Right cardiac atrium (tissue), 5 donors: ENCODE results near the gene USP48. TPM values are rescaled to one million over a fixed set of nuclear protein-coding genes. Genes with fewer than 3 reads are reported as not detected.
"Not testable (repeated sequence)": the region's sequence is repeated elsewhere in the genome, so short reads cannot be mapped to it uniquely, and the experiment has no call there.

Experiments
- ATAC-seq, 2 donors: fragments of 200-7000 bp; cut with Tn5 transposase; one replicate each; pipeline versions ENCODE4 v1.8.0 to v1.9.1; 2020; ENCODE audit warnings: moderate library complexity in 2 of 2, mild to moderate bottlenecking in 1 of 2
- DNase-seq, 3 donors: peaks; one replicate each; pipeline ENCODE4 v3.0.0-alpha.2; 2020
- H3K27ac ChIP-seq: one replicate; pipeline ENCODE4 v1.5.1; 2013; ENCODE audit warnings: mild to moderate bottlenecking, low read length, control low read depth, moderate library complexity
- H3K27me3 ChIP-seq: one replicate; pipeline ENCODE4 v1.6.1; 2013; ENCODE audit not compliant: control insufficient read depth, insufficient read depth
- H3K4me1 ChIP-seq: one replicate; pipeline ENCODE4 v1.6.1; 2013; ENCODE audit warnings: low read length; ENCODE audit not compliant: control insufficient read depth, insufficient read depth
- H3K4me3 ChIP-seq: one replicate; pipeline ENCODE4 v1.5.1; 2013; ENCODE audit warnings: low read length, control low read depth
- H3K9me3 ChIP-seq: one replicate; pipeline ENCODE4 v1.6.1; 2013; ENCODE audit warnings: low read length; ENCODE audit not compliant: control insufficient read depth
- WGBS: extraction: QIAGEN DNeasy Blood & Tissue Kit; methylation state at CpG from one replicate; pipeline ENCODE4 v1.1.7; 2013; 5-methylcytosine and 5-hydroxymethylcytosine counted together
- intact Hi-C, 4 donors: fragments of 100-400 bp; cut with DNase I; formaldehyde crosslinking; loops; one replicate each; pipeline versions ENCODE4 v1.11.0 to v1.14.0; 2022 to 2023
- polyA plus RNA-seq: library from polyadenylated mRNA; stranded (reverse); fragments of 200-250 nt; gene quantifications from one replicate; pipeline ENCODE4 v1.2.3, GENCODE V29; 2013
- total RNA-seq, 4 donors: library from RNA; stranded (reverse); fragmentation: NEBNext Ultra II Directional; extraction: Animal tissue kit (Norgen Biotek cat#: 25700); gene quantifications; one replicate each; pipeline ENCODE4 v1.2.1, GENCODE V29; 2021
- donor health status: healthy with polysubstance abuse.
- donor health status: DM: no; HTN: yes; CAD: no.
- donor health status: DM: no; HTN: no; CAD: no.
- donor health status: DM: no; HTN: yes; CAD: no; lungs with severe emphysema.
- donor health status: DM: yes; HTN: yes; CAD: no.

Gene USP48
- total and polyA plus RNA-seq, 5 donors: 19.9 to 49.4 (median 45.7) TPM

DNA sequence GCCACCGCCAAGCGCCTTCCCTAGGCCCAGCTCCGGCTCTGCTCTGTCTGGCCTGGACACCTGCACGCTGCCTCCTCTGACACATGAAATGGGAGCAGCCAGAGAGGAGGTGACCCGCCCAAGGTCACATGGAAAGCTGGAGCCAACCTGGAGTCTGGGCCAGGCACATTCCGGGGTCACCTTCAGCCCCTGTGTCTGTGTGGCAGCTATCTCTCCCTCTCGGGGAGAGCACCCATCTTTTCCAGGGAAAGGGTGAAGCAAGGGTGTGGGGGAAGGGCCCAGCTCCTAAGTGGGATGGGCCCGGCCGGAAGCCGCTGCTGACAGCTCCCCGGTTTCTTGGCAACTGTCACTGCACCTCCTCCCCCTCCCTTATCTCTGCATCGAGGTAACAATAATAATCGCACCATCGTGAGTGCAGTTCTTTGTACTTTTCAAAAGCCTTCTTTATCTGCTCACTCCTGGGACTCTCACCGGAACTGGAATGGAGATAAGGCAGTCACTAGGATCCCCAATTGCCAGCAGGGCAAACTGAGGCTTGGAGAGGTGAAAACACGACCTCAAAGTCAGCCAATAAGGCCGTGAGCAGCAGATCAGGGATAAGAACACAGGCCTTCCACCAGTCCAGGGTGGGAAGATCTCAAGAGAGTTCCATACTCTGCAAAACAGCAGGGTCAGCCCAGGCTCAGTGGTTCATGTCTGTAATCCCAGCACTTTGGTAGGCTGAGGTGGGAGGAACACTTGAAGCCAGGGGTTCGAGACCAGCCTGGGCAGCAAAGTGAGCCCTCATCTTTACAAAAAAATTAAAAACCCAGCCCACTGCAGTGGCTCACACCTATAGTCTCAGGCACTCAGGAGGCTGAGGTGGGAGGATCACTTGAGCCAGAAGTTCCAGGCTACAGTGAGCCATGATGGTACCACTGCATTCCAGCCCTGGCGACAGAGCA, 150.7 kb downstream of the USP48 start:
- 42% methylated on average over 19 of the region's 19 CpGs for WGBS
- intact Hi-C loops: no loop called here
- no peak overlapping the region for H3K4me3 ChIP-seq
- no peaks in the 10 kb centered on the region for H3K4me1 ChIP-seq
- DNase-seq (peak in 1 of 3 donors; percentile 50), ATAC-seq (peak; percentile 10 to 35)
- H3K27ac ChIP-seq: no peak overlapping the region
- H3K9me3 ChIP-seq: no peaks in the 10 kb centered on the region
- H3K27me3 ChIP-seq: no peaks in the 10 kb centered on the region

DNA sequence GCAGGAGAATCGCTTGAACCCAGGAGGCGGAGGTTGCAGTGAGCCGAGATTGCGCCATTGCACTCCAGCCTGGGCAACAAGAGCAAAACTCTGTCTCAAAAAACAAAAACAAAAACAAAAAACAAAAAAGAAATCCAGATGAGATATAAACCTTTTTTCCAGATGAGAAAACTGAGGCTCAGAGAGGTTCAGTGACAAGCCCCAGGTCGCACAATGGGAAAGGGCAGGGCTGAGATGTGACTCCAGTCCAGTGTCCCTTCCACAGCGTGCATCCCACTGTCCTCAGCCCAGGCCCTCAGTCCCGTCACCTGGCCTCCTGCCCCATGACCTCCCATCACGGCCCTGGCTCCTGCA, 151.4 kb downstream of the USP48 start:
- 82% methylated on average over 8 of the region's 8 CpGs for WGBS
- H3K4me3 ChIP-seq, ATAC-seq, H3K4me1 ChIP-seq, DNase-seq, H3K27me3 ChIP-seq, intact Hi-C loops, H3K9me3 ChIP-seq, H3K27ac ChIP-seq: not testable (repeated sequence)

DNA sequence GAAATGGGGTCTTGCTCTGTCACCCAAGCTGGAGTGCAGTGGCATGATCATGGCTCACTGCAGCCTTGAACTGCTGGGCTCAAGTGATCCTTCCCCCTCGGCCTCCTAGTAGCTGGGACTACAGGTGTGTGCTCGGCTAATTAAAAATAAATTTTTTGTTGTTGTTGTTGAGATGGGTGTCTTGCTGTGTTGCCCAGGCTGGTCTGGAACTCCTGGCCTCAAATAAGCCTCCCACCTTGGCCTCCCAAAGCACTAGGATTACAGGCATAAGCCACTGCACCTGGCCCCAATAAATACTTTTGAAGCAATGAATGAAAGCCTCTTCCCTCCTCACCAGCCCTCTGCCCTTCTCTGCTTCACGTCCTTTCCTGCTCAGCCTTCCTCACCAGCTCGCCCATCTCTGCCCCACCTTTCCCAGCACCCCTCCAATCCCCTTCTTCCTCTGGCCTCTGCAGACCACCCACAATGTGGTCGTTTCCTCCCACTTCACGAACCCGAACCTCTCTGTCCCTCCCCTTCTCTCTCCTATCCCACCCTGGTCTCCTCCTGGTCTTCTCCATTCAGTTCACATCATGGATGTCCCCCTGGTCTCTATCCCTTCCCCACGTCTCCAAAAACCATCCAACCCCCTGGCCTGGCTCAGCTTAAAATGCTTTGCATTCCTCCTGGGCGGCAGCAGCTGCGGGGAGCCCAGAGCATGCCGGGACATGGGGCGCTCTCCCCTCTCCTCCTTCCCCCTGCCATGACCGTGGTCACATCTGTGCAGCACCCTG, 152.2 kb downstream of the USP48 start:
- Histone ChIP-seq H3K4me1 (no peaks in the 10 kb centered on the region), H3K27ac (no peak overlapping the region), H3K4me3 (no peak overlapping the region), H3K27me3 (no peaks in the 10 kb centered on the region), H3K9me3 (no peaks in the 10 kb centered on the region)
- intact Hi-C loops: no loop called here
- 38% methylated on average over 13 of the region's 13 CpGs for WGBS
- DNase-seq: peak in 2 of 3 donors; percentile 33 to 34
- ATAC-seq: no peak

DNA sequence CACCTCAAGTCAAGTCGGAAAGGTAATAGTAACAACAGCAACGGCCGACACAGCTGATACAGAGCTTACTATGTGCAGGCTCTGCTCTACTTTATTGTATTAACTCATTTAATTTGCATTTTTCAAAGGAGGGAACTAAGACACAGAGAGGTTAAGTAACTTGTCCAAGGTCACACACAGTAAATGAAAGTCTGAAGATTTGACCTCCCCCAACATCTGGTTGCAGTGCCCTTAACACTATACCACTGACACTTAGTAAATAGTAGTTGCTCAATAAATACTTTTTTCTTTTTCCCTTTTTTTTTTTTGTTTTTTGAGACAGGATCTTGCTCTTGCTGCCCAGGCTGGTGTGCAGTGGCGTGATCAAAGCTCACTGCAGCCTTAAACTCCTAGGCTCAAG, 153.0 kb downstream of the USP48 start:
- DNase-seq (no peak), ATAC-seq (no peak)
- Histone ChIP-seq H3K27me3 (no peaks in the 10 kb centered on the region), H3K4me1 (no peaks in the 10 kb centered on the region), H3K4me3 (no peak overlapping the region), H3K27ac (no peak overlapping the region), H3K9me3 (no peaks in the 10 kb centered on the region)
- WGBS: 92% methylated on average over 4 of the region's 4 CpGs
- intact Hi-C loops: no loop called here

DNA sequence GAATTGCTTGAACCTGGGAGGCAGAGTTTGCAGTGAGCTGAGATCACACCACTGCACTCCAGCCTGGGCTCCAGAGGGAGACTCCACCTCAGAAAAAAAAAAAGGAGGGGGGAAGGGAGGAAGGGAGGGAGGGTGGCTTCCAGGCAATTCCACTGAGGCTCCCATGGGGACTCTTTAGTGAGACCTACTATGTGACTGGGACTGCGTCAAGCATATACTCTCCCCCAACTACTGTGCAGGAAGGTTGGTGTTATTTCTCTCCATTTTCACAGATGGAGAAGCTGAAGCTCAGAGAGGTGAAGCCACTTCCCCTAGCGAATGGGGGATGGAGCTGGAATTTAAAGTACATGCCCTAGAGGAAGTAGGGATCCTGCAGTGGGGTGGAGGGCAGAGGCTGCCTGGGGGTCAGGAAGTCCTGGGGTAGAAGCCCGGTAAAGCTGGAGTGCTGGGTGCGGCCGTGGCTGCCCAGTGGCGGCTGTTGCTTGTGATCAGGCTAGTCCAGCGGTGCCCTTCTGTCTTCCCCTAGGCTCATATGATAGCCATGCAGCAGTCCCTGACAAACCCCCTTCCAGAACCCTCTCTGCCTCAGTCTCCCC, 154.1 kb downstream of the USP48 start:
- Histone ChIP-seq H3K27ac (no peak overlapping the region), H3K27me3 (no peaks in the 10 kb centered on the region), H3K4me1 (no peaks in the 10 kb centered on the region), H3K4me3 (no peak overlapping the region), H3K9me3 (no peaks in the 10 kb centered on the region)
- intact Hi-C loops: no loop called here
- WGBS: 58% methylated on average over 7 of the region's 7 CpGs
- DNase-seq (peak in 2 of 3 donors; percentile 27 to 32), ATAC-seq (no peak)

Other genes starting within 250 kb of the USP48 start
- gene RAP1GAP, start 113.8 kb downstream of the USP48 start, total RNA-seq: 10 to 100 TPM; 15.3 to 18.7 (median 16.4) TPM
- 18.4 TPM for gene RAP1GAP, start 113.8 kb downstream of the USP48 start, polyA plus RNA-seq
- under 1 TPM in 2 of 4 donors, not detected in 2; 0.06 to 0.23 TPM for gene LDLRAD2, start 29.1 kb upstream of the USP48 start, total RNA-seq
- 4.7 TPM for gene LDLRAD2, start 29.1 kb upstream of the USP48 start, polyA plus RNA-seq
- gene HSPG2, start 154.2 kb upstream of the USP48 start, total RNA-seq: 100 to 1,000 TPM; 320 to 659 (median 492) TPM
- 257 TPM for gene HSPG2, start 154.2 kb upstream of the USP48 start, polyA plus RNA-seq
- gene CELA3B, start 193.9 kb upstream of the USP48 start, total RNA-seq: under 1 TPM in 1 of 4 donors, not detected in 3; 0.53 TPM
- 0.09 TPM for gene CELA3B, start 193.9 kb upstream of the USP48 start, polyA plus RNA-seq
- under 1 TPM in 1 of 4 donors, not detected in 3; 0.86 TPM for gene CELA3A, start 218.5 kb upstream of the USP48 start, total RNA-seq
- gene CELA3A, start 218.5 kb upstream of the USP48 start, polyA plus RNA-seq: not detected